Naive thymus-derived CD4-positive, alpha-beta T cell (primary cell): ENCODE results near the gene TSC22D2. TPM values are rescaled to one million over a fixed set of nuclear protein-coding genes. Genes with fewer than 3 reads are reported as not detected.
A peak's percentile ranks its signal among the peaks of the same experiment; 100 is the strongest.

ENCODE experiments used
- ATAC-seq: fragments of 150-1000 bp; cut with Tn5 transposase; 2 replicates; pipeline ENCODE4 v1.10.0; 2021; ENCODE audit warnings: mild to moderate bottlenecking, moderate library complexity
- CTCF ChIA-PET: fragments of 350-600 bp; sonication (Branson Sonifier 250); formaldehyde crosslinking; loops from one replicate; lab custom pipeline; 2021; ENCODE audit warnings: antibody characterized with exemption; lab: Charles Lee
- POLR2A ChIA-PET: fragments of 350-600 bp; sonication (Branson Sonifier 250); formaldehyde crosslinking; loops from one replicate; lab custom pipeline; 2021; ENCODE audit warnings: antibody characterized with exemption, inconsistent platforms; lab: Charles Lee
- DNase-seq, 9 donors: peaks; one replicate each; pipeline versions ENCODE4 v3.0.0 to v3.0.0-alpha.2; 2020 to 2022; ENCODE audit warnings: mixed read lengths in 1 of 9
- H3K27ac ChIP-seq: one replicate; pipeline ENCODE4 v1.7.0; 2013; ENCODE audit warnings: mild to moderate bottlenecking, low read depth, low read length, moderate library complexity
- H3K27me3 ChIP-seq, 2 donors: one replicate each; pipeline ENCODE4 v1.7.0; 2013; ENCODE audit warnings: low read length in 2 of 2, mild to moderate bottlenecking in 2 of 2, moderate library complexity in 2 of 2; ENCODE audit not compliant: control insufficient read depth in 2 of 2, insufficient read depth in 2 of 2
- H3K36me3 ChIP-seq, 3 experiments: 1 replicate in 2 of 3; 2 replicates in 1 of 3; pipeline ENCODE4 v1.7.0; 2013; ENCODE audit warnings: low read length in 3 of 3, mild to moderate bottlenecking in 3 of 3, moderate library complexity in 1 of 3; ENCODE audit not compliant: insufficient read depth in 3 of 3, control insufficient read depth in 2 of 3
- H3K4me1 ChIP-seq, 2 donors: one replicate each; pipeline ENCODE4 v1.7.0; 2013; ENCODE audit warnings: low read length in 2 of 2, mild to moderate bottlenecking in 2 of 2, moderate library complexity in 1 of 2; ENCODE audit not compliant: control insufficient read depth in 2 of 2, insufficient read depth in 2 of 2
- H3K4me3 ChIP-seq: 2 replicates; pipeline ENCODE4 v1.7.0; 2013; ENCODE audit warnings: mild to moderate bottlenecking, low read length
- H3K9me3 ChIP-seq, 3 experiments: 1 replicate in 2 of 3; 2 replicates in 1 of 3; pipeline ENCODE4 v1.7.0; 2013; ENCODE audit warnings: low read length in 3 of 3; ENCODE audit not compliant: control insufficient read depth in 2 of 3
- H3K27ac Mint-ChIP-seq, 9 donors: one replicate each; pipeline ENCODE4 v1.8.0; 2020 to 2022; ENCODE audit warnings: mixed read lengths in 9 of 9, mild to moderate bottlenecking in 8 of 9, moderate library complexity in 5 of 9, inconsistent platforms in 2 of 9
- H3K27me3 Mint-ChIP-seq, 5 donors: one replicate each; pipeline ENCODE4 v1.8.0; 2021 to 2022; ENCODE audit warnings: mixed read lengths in 5 of 5, mild to moderate bottlenecking in 1 of 5
- H3K36me3 Mint-ChIP-seq, 5 donors: one replicate each; pipeline ENCODE4 v1.8.0; 2020 to 2022; ENCODE audit warnings: mixed read lengths in 5 of 5, mild to moderate bottlenecking in 3 of 5, inconsistent platforms in 1 of 5
- H3K4me1 Mint-ChIP-seq, 7 donors: one replicate each; pipeline ENCODE4 v1.8.0; 2020 to 2022; ENCODE audit warnings: mixed read lengths in 7 of 7, mild to moderate bottlenecking in 3 of 7, inconsistent platforms in 1 of 7
- H3K4me3 Mint-ChIP-seq, 10 donors: one replicate each; pipeline ENCODE4 v1.8.0; 2020 to 2022; ENCODE audit warnings: mild to moderate bottlenecking in 10 of 10, mixed read lengths in 10 of 10, moderate library complexity in 6 of 10, inconsistent platforms in 2 of 10
- H3K9me3 Mint-ChIP-seq, 11 donors: one replicate each; pipeline ENCODE4 v1.8.0; 2020 to 2022; ENCODE audit warnings: mixed read lengths in 11 of 11, mild to moderate bottlenecking in 4 of 11, inconsistent platforms in 1 of 11, moderate library complexity in 1 of 11
- intact Hi-C, 2 donors: fragments of 100-400 bp; cut with micrococcal nuclease; formaldehyde crosslinking; loops; one replicate each; pipeline ENCODE4 v1.15.1; 2023
- polyA plus RNA-seq, 2 donors: library from polyadenylated mRNA; unstranded; fragments of 300-500 nt; fragmentation: Illumina TruSeq; gene quantifications; one replicate each; pipeline ENCODE4 v1.2.3, GENCODE V29; 2021
- total RNA-seq, 6 experiments: library from RNA in 5 of 6; stranded (reverse) in 5 of 6; gene quantifications; 1 replicate in 5 of 6; 2 replicates in 1 of 6; pipeline ENCODE4 v1.2.3 and lab custom pipeline; 2021 to 2026

TSC22D2 gene
- total and polyA plus RNA-seq, 7 experiments from 2014 or later, result 6.6 to 42.1 (median 26.1) TPM

GRCh38 chr3:150410311-150411105 is 2.4 kb downstream of the TSC22D2 start:
- Mint-ChIP-seq H3K36me3 (peaks cover 0 to 22% (median 3%) of the 10 kb centered on the region in 5 donors), H3K9me3 (peaks cover 0 to 1% (median 0%) of the 10 kb centered on the region in 11 donors), H3K27me3 (peaks cover 0 to 8% (median 0%) of the 10 kb centered on the region in 5 donors), H3K27ac (peak overlapping the region; percentile 57 to 92 (median 80)), H3K4me1 (peaks cover 40 to 61% (median 59%) of the 10 kb centered on the region in 7 donors), H3K4me3 (peak overlapping the region; percentile 84 to 98 (median 91))
- ATAC-seq (no peak), DNase-seq (peak in 8 of 9 donors; percentile 3 to 33 (median 24))
- Histone ChIP-seq H3K9me3 (no peaks in the 10 kb centered on the region), H3K36me3 (peaks cover 0 to 20% (median 0%) of the 10 kb centered on the region in 3 experiments), H3K4me3 (peak overlapping the region; percentile 96), H3K4me1 (peaks cover 7 to 13% of the 10 kb centered on the region in 2 donors), H3K27me3 (no peaks in the 10 kb centered on the region), H3K27ac (peak overlapping the region; percentile 98)
- ChIA-PET POLR2A (interaction anchor here (0.6 to 4.1 kb wide), 9 partner anchors 7 to 193 kb away, joined by 3 to 69 read pairs (median 9); partner anchors contain the start of genes EIF2A, SELENOT and SERP1), CTCF (interaction anchor here (0.7 to 2.0 kb wide), 3 partner anchors 58 to 1611 kb away, joined by 3 to 8 read pairs (median 3); no protein-coding TSS in a partner anchor)
- intact Hi-C loops, result loop anchor here in 1 of 2 donors (1.0 to 2.0 kb wide), 3 partner anchors 44 to 124 kb away; no protein-coding TSS in a partner anchor

GRCh38 chr3:150411106-150411460 is 3.0 kb downstream of the TSC22D2 start:
- Histone ChIP-seq H3K36me3 (peaks cover 0 to 20% (median 0%) of the 10 kb centered on the region in 3 experiments), H3K4me1 (peaks cover 11 to 18% of the 10 kb centered on the region in 2 donors), H3K4me3 (peak overlapping the region; percentile 96), H3K27ac (peak overlapping the region; percentile 98), H3K9me3 (no peaks in the 10 kb centered on the region), H3K27me3 (no peaks in the 10 kb centered on the region)
- peaks cover 0 to 1% (median 0%) of the 10 kb centered on the region in 11 donors for H3K9me3 Mint-ChIP-seq
- H3K4me1 Mint-ChIP-seq, result peaks cover 45 to 67% (median 65%) of the 10 kb centered on the region in 7 donors
- ATAC-seq, result no peak
- ChIA-PET POLR2A (interaction anchor here (0.6 to 3.2 kb wide), 5 partner anchors 9 to 145 kb away, joined by 3 to 16 read pairs (median 6); no protein-coding TSS in a partner anchor), CTCF (interaction anchor here (0.6 kb wide), 1 partner anchor 84 kb away, joined by 4 read pairs; no protein-coding TSS in a partner anchor)
- no peak for DNase-seq
- peak overlapping the region; percentile 84 to 98 (median 90) for H3K4me3 Mint-ChIP-seq
- H3K36me3 Mint-ChIP-seq, result peaks cover 0 to 26% (median 3%) of the 10 kb centered on the region in 5 donors
- intact Hi-C loops, result loop anchor here in 1 of 2 donors (2.0 kb wide), 1 partner anchor 44 kb away; no protein-coding TSS in a partner anchor
- H3K27me3 Mint-ChIP-seq, result peaks cover 0 to 3% (median 0%) of the 10 kb centered on the region in 5 donors
- peak overlapping the region; percentile 57 to 92 (median 80) for H3K27ac Mint-ChIP-seq

- Histone ChIP-seq H3K27me3 (no peaks in the 10 kb centered on the region), H3K27ac (peak overlapping the region; percentile 98), H3K4me1 (peaks cover 15 to 22% of the 10 kb centered on the region in 2 donors), H3K36me3 (peaks cover 0 to 20% (median 0%) of the 10 kb centered on the region in 3 experiments), H3K9me3 (no peaks in the 10 kb centered on the region), H3K4me3 (peak overlapping the region; percentile 96)
- DNase-seq (no peak), ATAC-seq (no peak)
- ChIA-PET POLR2A (interaction anchor here (0.8 to 1.7 kb wide), 5 partner anchors 13 to 192 kb away, joined by 3 to 6 read pairs (median 4); partner anchors contain the start of genes EIF2A, SELENOT and SERP1), CTCF (interaction anchor here (0.6 to 1.5 kb wide), 2 partner anchors 77 to 84 kb away, joined by 4 read pairs; no protein-coding TSS in a partner anchor)
- Mint-ChIP-seq H3K4me3 (peak overlapping the region; percentile 84 to 98 (median 90)), H3K36me3 (peaks cover 0 to 26% (median 3%) of the 10 kb centered on the region in 5 donors), H3K27me3 (peaks cover 0 to 3% (median 0%) of the 10 kb centered on the region in 5 donors), H3K27ac (peak overlapping the region in 6 of 9 donors; percentile 8 to 91 (median 65)), H3K4me1 (peaks cover 45 to 72% (median 66%) of the 10 kb centered on the region in 7 donors), H3K9me3 (peaks cover 0 to 1% (median 0%) of the 10 kb centered on the region in 11 donors)
- intact Hi-C loops, result loop anchor here in 1 of 2 donors (2.0 kb wide), 1 partner anchor 43 kb away; no protein-coding TSS in a partner anchor
Measured at GRCh38 chr3:150411546-150411945, 3.4 kb downstream of the TSC22D2 start.

GRCh38 chr3:150411976-150412375 is 3.9 kb downstream of the TSC22D2 start:
- peaks cover 0 to 26% (median 3%) of the 10 kb centered on the region in 5 donors for H3K36me3 Mint-ChIP-seq
- Histone ChIP-seq H3K36me3 (peaks cover 0 to 20% (median 0%) of the 10 kb centered on the region in 3 experiments), H3K9me3 (no peaks in the 10 kb centered on the region), H3K4me3 (peak overlapping the region; percentile 96), H3K4me1 (peaks cover 18 to 27% of the 10 kb centered on the region in 2 donors), H3K27me3 (no peaks in the 10 kb centered on the region), H3K27ac (peak overlapping the region; percentile 25)
- ChIA-PET POLR2A (interaction anchor here (0.8 to 1.3 kb wide), 4 partner anchors 12 to 191 kb away, joined by 3 to 4 read pairs (median 4); partner anchors contain the start of genes EIF2A, SELENOT and SERP1), CTCF (interaction anchor here (1.2 to 1.5 kb wide), 2 partner anchors 77 to 84 kb away, joined by 4 to 5 read pairs; no protein-coding TSS in a partner anchor)
- peak overlapping the region; percentile 84 to 98 (median 90) for H3K4me3 Mint-ChIP-seq
- DNase-seq, result no peak
- peak overlapping the region in 4 of 9 donors; percentile 8 to 70 (median 65) for H3K27ac Mint-ChIP-seq
- peaks cover 47 to 71% (median 64%) of the 10 kb centered on the region in 7 donors for H3K4me1 Mint-ChIP-seq
- intact Hi-C loops, result loop anchor here in 1 of 2 donors (1.0 to 2.0 kb wide), 2 partner anchors 8 to 43 kb away; no protein-coding TSS in a partner anchor
- peaks cover 0 to 1% (median 0%) of the 10 kb centered on the region in 11 donors for H3K9me3 Mint-ChIP-seq
- no peak for ATAC-seq
- H3K27me3 Mint-ChIP-seq, result peaks cover 0 to 3% (median 0%) of the 10 kb centered on the region in 5 donors

GRCh38 chr3:150412561-150413231 is 4.6 kb downstream of the TSC22D2 start:
- POLR2A ChIA-PET, result interaction anchor here (0.6 to 1.3 kb wide), 5 partner anchors 9 to 134 kb away, joined by 3 to 4 read pairs (median 4); partner anchors contain the start of genes EIF2A and SERP1
- peaks cover 0 to under 1% (median 0%) of the 10 kb centered on the region in 5 donors for H3K27me3 Mint-ChIP-seq
- intact Hi-C loops, result loop anchor here in 1 of 2 donors (1.0 kb wide), 1 partner anchor 8 kb away; no protein-coding TSS in a partner anchor
- H3K27me3 ChIP-seq, result no peaks in the 10 kb centered on the region
- H3K9me3 Mint-ChIP-seq, result peaks cover 0 to 1% (median 0%) of the 10 kb centered on the region in 11 donors
- H3K36me3 ChIP-seq, result peaks cover 0 to 20% (median 0%) of the 10 kb centered on the region in 3 experiments
- H3K4me1 ChIP-seq, result peaks cover 18 to 34% of the 10 kb centered on the region in 2 donors
- peaks cover 52 to 71% (median 64%) of the 10 kb centered on the region in 7 donors for H3K4me1 Mint-ChIP-seq
- H3K36me3 Mint-ChIP-seq, result peaks cover 0 to 29% (median 3%) of the 10 kb centered on the region in 5 donors
- ATAC-seq (no peak), DNase-seq (no peak)
- peak overlapping the region in 4 of 9 donors; percentile 7 to 60 (median 46) for H3K27ac Mint-ChIP-seq
- H3K9me3 ChIP-seq, result no peaks in the 10 kb centered on the region
- peak overlapping the region; percentile 25 for H3K27ac ChIP-seq
- peak overlapping the region; percentile 78 to 97 (median 90) for H3K4me3 Mint-ChIP-seq
- CTCF ChIA-PET, result interaction anchor here (1.2 to 1.5 kb wide), 2 partner anchors 76 to 83 kb away, joined by 4 to 5 read pairs; no protein-coding TSS in a partner anchor
- peak overlapping the region; percentile 96 for H3K4me3 ChIP-seq
